IPS DF 6.9 (cell line): ENCODE results near the gene TTC7B.

Experiments
- DNase-seq: peaks from one replicate; pipeline ENCODE4 v3.0.0-alpha.2; 2013; ENCODE audit warnings: low read depth, low spot score
- H3K27ac ChIP-seq: one replicate; pipeline ENCODE4 v1.5.1; 2013; ENCODE audit warnings: low read length, control low read depth
- H3K27me3 ChIP-seq: 2 replicates; pipeline ENCODE4 v1.6.1; 2013; ENCODE audit warnings: mild to moderate bottlenecking, low read length; ENCODE audit not compliant: control insufficient read depth, insufficient read depth
- H3K36me3 ChIP-seq: 2 replicates; pipeline ENCODE4 v1.6.1; 2013; ENCODE audit warnings: low read length; ENCODE audit not compliant: control insufficient read depth, insufficient read depth
- H3K4me1 ChIP-seq: 2 replicates; pipeline ENCODE4 v1.6.1; 2013; ENCODE audit warnings: low read length; ENCODE audit not compliant: control insufficient read depth, insufficient read depth
- H3K4me3 ChIP-seq: 2 replicates; pipeline ENCODE4 v1.5.1; 2013; ENCODE audit warnings: mild to moderate bottlenecking, low read length
- H3K9me3 ChIP-seq: 2 replicates; pipeline ENCODE4 v1.6.1; 2013; ENCODE audit warnings: low read length, inconsistent platforms; ENCODE audit not compliant: control insufficient read depth, insufficient read depth
- WGBS: extraction: QIAGEN DNeasy Blood & Tissue Kit; methylation state at CpG from one replicate; pipeline ENCODE4 v1.1.7; 2013; ENCODE audit warnings: mixed read lengths, missing lambda C conversion rate; ENCODE audit not compliant: insufficient read length, insufficient coverage; 5-methylcytosine and 5-hydroxymethylcytosine counted together

TTC7B gene

DNA sequence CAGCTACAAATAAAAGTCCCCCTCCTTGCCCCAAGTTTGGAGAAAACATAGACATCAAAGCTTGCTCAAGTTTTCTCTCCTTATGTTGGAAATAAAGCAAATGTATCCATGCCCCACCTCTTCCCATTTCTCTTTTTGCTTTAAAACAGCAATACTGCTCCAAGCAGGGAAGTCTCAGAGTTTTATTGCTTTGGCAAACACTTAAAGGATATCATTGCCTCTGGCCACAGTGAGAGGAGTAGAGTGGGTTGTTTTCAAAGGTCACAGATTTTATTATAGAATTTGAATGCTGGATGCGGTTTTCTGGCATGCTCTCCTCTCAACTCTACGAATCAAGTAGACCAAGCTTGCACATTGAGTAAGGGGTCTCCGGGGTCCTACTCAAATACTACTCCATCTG is 149.7 kb downstream of the TTC7B start:
- DNase-seq: no peak
- no peak overlapping the region for H3K27ac ChIP-seq
- no peaks in the 10 kb centered on the region for H3K9me3 ChIP-seq
- no peaks in the 10 kb centered on the region for H3K27me3 ChIP-seq
- whole genome bisulfite sequencing: no CpG with 5 or more reads among the region's 3 CpGs
- peaks cover 2% of the 10 kb centered on the region; the same call in 1 of the 2 replicates for H3K4me1 ChIP-seq
- no peak overlapping the region for H3K4me3 ChIP-seq
- no peaks in the 10 kb centered on the region for H3K36me3 ChIP-seq

DNA sequence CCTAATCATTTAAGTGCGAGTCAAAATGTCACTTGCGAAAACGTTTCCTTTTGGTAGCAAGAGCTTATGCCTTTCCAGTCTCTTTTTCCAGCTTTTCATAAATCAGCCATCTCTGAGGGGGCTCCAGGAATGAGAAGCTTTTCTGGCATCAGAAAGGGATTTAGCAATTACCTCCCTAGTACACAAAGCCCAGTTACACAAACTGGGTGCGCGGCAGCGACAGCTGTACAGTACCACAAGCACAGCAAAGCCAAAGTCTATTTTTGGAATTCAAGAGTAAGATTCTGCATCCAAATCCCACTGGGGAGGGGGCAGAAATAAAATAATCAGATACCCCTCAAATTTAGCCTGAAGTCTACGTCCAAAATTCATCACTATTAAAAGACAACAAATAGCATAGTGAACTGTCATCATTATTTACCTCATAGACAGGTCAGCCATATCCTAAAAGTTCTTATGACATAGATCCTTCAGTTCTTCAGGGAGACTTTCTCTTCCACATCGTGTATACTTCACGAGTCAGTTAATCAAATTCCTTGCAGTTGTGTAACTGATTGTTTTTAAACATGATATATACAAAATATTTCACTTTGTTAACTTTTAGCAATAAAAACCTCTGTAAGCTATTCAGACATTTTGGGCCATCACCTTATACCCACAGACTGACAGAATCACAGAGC is 150.8 kb downstream of the TTC7B start:
- Histone ChIP-seq H3K36me3 (no peaks in the 10 kb centered on the region), H3K4me1 (peaks cover 9% of the 10 kb centered on the region), H3K9me3 (no peaks in the 10 kb centered on the region), H3K4me3 (no peak overlapping the region), H3K27ac (no peak overlapping the region), H3K27me3 (no peaks in the 10 kb centered on the region)
- WGBS: no CpG with 5 or more reads among the region's 9 CpGs
- DNase-seq: no peak

DNA sequence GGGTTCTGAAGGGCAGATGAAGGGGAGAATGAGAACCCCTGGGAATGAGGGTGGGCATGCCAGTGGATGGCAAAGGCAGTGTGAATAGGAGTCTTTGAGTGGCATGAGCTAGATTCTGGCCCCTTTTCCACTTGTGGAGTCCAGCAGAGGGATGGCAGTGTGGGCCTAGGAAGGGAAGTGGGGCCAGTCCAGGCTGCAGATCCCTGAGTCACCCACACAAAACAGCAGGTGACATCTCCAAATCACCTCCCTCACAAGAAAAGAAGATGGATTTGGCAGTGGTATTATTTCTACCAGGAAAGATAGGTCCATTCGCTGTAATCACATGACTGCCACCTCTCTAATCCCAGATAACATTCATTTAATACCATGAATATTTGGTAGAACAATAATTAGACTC is 151.3 kb downstream of the TTC7B start:
- Histone ChIP-seq H3K9me3 (no peaks in the 10 kb centered on the region), H3K36me3 (no peaks in the 10 kb centered on the region), H3K4me1 (peaks cover 10% of the 10 kb centered on the region), H3K4me3 (no peak overlapping the region), H3K27me3 (no peaks in the 10 kb centered on the region), H3K27ac (no peak overlapping the region)
- no CpG with 5 or more reads among the region's 1 CpG for WGBS
- no peak for DNase-seq

- WGBS: no CpG with 5 or more reads among the region's 5 CpGs
- Histone ChIP-seq H3K27me3 (no peaks in the 10 kb centered on the region), H3K27ac (no peak overlapping the region), H3K4me1 (peaks cover 10% of the 10 kb centered on the region), H3K36me3 (no peaks in the 10 kb centered on the region), H3K9me3 (no peaks in the 10 kb centered on the region), H3K4me3 (no peak overlapping the region)
- DNase-seq: no peak
Observed at GRCh38 chr14:90663680-90664079, 152.6 kb downstream of the TTC7B start.

DNA sequence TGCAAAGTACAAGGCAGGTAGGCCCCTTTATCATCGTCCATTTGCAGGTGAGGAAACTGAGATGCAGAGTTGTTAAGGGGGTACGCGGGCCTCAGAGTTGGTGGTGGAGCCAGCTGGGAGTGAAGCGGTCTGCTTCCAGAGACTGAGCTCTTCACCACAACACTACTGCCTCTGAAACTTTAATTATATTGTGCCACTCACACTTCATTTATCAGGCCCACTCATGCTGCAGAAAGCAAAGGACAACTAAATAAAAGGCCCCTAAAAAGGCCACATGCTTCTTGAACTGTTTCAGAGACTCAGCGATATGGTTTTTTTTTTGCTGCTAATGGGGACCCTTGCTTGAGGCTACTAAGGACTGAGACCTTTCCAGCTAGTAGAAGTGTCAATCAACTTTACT is 153.1 kb downstream of the TTC7B start:
- no peak for DNase-seq
- Histone ChIP-seq H3K4me3 (no peak overlapping the region), H3K36me3 (no peaks in the 10 kb centered on the region), H3K27ac (no peak overlapping the region), H3K4me1 (peaks cover 11% of the 10 kb centered on the region), H3K27me3 (no peaks in the 10 kb centered on the region), H3K9me3 (no peaks in the 10 kb centered on the region)
- WGBS: no CpG with 5 or more reads among the region's 5 CpGs

GRCh38 chr14:90661866-90662265 is 154.4 kb downstream of the TTC7B start:
- no peak overlapping the region for H3K27ac ChIP-seq
- WGBS: no CpG with 5 or more reads among the region's 7 CpGs
- H3K4me1 ChIP-seq: peaks cover 11% of the 10 kb centered on the region
- H3K9me3 ChIP-seq: no peaks in the 10 kb centered on the region
- DNase-seq: no peak
- H3K36me3 ChIP-seq: no peaks in the 10 kb centered on the region
- no peak overlapping the region for H3K4me3 ChIP-seq
- H3K27me3 ChIP-seq: no peaks in the 10 kb centered on the region

DNA sequence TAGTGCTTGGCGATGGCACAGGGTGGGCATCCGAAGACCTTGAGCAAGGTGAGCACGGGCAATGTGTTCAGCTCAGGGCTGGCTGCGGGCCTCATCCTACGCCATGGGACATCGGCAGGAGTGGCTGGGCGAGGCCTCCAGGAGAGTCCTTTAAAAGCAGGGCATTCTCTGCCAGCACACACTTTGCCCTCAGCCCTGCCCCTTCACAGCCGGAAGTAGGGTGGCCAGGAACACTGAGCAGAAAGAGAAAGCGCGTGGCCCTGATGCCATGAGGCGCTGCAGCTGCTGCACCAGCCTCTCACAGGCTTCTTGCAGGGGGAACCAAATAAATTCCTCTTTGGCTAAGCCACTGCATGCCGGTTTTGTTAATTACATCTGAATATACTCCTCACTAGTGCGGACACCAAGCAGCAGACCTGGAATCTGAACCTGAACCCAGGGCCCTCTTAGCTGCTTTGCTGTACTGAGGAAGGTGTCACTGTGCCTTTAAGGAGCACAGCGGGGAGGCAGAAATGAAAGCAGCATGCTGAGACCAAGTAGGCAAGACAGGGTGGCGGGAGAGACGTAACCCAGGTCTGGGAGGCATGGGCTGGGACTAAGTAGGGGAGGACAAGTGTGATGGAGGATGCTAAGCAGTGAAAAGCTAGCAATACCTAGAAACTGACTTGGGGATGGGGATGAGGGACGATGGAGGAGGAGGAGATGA is 155.2 kb downstream of the TTC7B start:
- Histone ChIP-seq H3K4me3 (no peak overlapping the region), H3K36me3 (no peaks in the 10 kb centered on the region), H3K9me3 (no peaks in the 10 kb centered on the region), H3K27ac (no peak overlapping the region), H3K4me1 (peaks cover 11% of the 10 kb centered on the region), H3K27me3 (no peaks in the 10 kb centered on the region)
- no CpG with 5 or more reads among the region's 17 CpGs for WGBS
- no peak for DNase-seq

DNA sequence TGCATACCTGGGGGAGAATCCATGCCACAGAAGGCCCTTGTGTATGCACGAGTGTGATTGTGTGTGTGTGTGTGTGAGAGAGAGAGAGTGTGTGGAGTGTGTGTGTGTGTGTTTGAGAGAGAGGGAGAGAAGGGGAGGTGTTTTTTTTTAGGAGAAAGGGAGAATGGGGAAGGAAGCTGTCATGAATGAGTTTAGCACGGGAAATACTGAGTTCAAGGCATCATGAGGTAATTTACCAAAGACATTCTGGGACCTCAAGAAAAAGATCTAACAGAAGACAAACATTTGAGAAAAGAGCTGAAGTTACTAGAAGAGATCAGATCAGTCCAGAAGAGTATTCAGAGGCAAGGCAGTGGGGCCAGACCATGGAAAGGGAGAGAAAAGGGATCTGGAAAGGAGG is 157.1 kb downstream of the TTC7B start:
- Histone ChIP-seq H3K27me3 (no peaks in the 10 kb centered on the region), H3K36me3 (no peaks in the 10 kb centered on the region), H3K9me3 (no peaks in the 10 kb centered on the region), H3K4me1 (peaks cover 11% of the 10 kb centered on the region), H3K27ac (no peak overlapping the region), H3K4me3 (no peak overlapping the region)
- WGBS: 100% methylated on average over 1 of the region's 2 CpGs
- no peak for DNase-seq

- peaks cover 11% of the 10 kb centered on the region for H3K4me1 ChIP-seq
- no peaks in the 10 kb centered on the region for H3K9me3 ChIP-seq
- no peak for DNase-seq
- no peaks in the 10 kb centered on the region for H3K27me3 ChIP-seq
- H3K27ac ChIP-seq: no peak overlapping the region
- no peak overlapping the region for H3K4me3 ChIP-seq
- WGBS: no CpG with 5 or more reads among the region's 8 CpGs
- no peaks in the 10 kb centered on the region for H3K36me3 ChIP-seq
Observed at GRCh38 chr14:90658541-90658967, 157.7 kb downstream of the TTC7B start.

DNA sequence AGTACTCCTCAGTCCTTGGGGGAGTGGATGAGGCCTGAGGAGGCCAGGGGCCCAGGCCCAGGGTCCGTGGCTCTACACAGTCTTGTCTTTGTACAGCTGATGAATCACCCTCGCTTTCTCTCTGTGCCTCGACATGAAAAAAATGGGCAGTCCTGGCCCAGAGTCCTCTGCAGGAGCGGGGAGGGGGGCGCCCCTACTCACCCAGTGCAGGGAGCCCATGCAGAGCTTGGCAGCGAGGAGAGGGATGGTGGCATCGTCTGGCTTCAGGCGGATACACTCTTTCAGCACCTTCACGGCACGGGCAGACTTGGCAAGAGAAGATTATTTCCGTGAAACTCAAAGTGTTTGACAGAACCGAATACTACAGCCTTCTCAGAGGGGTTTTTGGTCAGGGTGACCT is 159.3 kb downstream of the TTC7B start:
- Histone ChIP-seq H3K36me3 (no peaks in the 10 kb centered on the region), H3K27me3 (no peaks in the 10 kb centered on the region), H3K4me3 (no peak overlapping the region), H3K27ac (no peak overlapping the region), H3K9me3 (no peaks in the 10 kb centered on the region), H3K4me1 (peaks cover 10% of the 10 kb centered on the region)
- no CpG with 5 or more reads among the region's 12 CpGs for WGBS
- no peak for DNase-seq

DNA sequence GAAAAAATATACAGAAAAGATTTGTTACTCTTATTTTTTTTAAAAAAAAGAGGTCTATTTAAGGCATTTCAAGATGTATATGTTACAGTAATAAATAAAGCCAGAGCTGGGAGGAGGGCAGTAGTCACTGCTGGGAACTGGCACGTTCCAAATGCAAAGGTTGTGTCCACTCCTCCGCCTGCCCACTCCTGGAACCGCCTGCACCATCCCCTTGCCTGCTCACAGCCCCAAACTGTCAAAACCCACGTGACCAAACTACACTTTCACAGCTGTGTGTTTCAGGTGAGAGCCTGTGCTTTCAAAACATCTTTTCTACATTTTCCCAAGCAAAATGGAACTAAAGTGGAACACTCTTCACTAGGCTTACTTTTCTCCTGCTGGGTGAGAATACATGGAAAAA is 160.4 kb downstream of the TTC7B start:
- H3K4me1 ChIP-seq: peaks cover 5% of the 10 kb centered on the region; the same call in 1 of the 2 replicates
- no peaks in the 10 kb centered on the region for H3K27me3 ChIP-seq
- H3K4me3 ChIP-seq: no peak overlapping the region
- no peak overlapping the region for H3K27ac ChIP-seq
- DNase-seq: no peak
- WGBS: no CpG with 5 or more reads among the region's 4 CpGs
- H3K36me3 ChIP-seq: no peaks in the 10 kb centered on the region
- H3K9me3 ChIP-seq: no peaks in the 10 kb centered on the region
